Stimulated activated CD4-positive, alpha-beta T cell treated with anti-CD3 and anti-CD28 coated beads, TNF-alpha, amount 100 ng/mL, for 1 hour (primary cell): ENCODE measurements around the gene FAM78B.

Experiments used
- DNase-seq, 3 donors: peaks; one replicate each; pipeline ENCODE4 v3.0.0-alpha.2; 2020; ENCODE audit warnings: low read depth in 3 of 3, low spot score in 1 of 3

The FAM78B gene

GRCh38 chr1:166164995-166165660 lies 1.7 kb downstream of the FAM78B start:
- no peak for DNase-seq

DNA sequence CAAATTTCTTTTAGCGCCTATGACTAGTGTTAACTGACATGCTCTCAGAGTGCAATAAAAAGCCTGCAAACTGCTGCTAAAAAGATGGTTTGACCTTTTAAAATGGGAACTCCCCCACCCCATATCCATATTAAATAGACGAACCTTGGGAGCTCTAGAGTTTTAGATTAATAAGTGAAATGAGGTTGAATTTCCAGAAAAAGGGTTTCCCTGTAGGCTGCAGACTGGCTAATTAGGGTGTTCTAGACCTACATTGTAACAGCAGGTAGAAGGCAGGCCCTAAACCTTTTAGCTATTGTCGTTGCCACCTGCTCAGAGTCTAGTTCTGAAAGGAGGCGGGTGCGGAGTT lies 2.2 kb downstream of the FAM78B start:
- no peak for DNase-seq

GRCh38 chr1:166159656-166160055 lies 7.1 kb downstream of the FAM78B start:
- no peak for DNase-seq

- no peak for DNase-seq
Measured at GRCh38 chr1:166156674-166157073, 10.1 kb downstream of the FAM78B start.

DNA sequence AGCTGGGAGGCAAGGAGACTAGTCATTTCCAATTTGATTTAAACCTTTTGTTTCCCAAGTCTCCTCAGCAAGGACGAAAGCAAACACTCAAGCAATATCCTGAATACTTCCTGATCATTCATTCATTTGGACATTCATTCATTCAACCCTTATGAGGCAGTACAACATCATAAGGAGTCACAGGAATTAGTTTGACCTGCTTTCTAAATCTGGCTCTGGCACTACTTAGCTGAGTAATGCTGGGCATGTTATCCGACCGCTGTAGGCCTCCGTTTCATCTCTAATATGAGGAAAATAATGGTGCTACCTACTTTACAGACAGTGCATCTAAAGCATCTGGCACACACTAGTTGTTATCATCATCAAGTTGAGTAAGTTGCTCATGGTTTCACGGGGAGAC lies 11.7 kb downstream of the FAM78B start:
- DNase-seq, result no peak

GRCh38 chr1:166153525-166154314 lies 13.1 kb downstream of the FAM78B start:
- no peak for DNase-seq

GRCh38 chr1:166152978-166153377 lies 13.8 kb downstream of the FAM78B start:
- no peak for DNase-seq

DNA sequence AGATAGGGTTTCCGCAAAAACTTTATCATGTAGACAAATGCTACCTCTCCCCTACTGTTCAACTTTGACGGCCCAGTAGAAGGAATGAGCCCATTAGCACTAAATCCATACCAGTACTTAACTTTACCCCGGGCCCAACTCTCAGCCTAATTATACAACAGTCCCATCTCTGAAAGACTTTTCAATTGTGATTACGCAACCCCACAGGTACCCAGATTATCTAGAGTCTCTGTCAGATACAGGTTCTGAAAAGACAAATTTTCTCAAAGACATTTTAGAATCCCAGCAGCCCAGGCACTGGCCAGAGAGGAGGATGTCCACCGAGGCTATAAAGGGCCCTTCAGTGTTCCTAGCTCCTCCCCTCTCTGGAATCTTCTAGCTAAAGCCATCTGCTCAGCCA lies 15.0 kb downstream of the FAM78B start:
- no peak for DNase-seq

DNA sequence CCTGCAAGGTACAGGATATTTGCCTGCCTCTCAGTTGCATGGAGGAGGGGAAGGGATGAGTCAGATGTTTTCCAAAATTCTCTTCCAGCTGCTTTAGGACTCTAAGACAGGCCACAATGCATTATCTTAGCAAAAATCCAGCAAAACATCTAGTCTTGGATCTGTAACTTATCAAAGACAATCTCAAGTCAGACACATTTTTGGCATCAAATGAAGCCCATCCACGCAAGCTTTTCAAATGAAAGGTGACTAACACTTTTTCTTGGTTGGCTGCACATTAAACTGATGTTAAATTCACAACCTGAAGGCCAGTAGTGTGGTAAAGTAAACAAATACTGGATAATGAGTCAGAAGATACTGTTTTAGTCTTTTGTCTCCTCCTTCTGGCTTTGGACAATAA lies 21.3 kb downstream of the FAM78B start:
- no peak for DNase-seq

DNA sequence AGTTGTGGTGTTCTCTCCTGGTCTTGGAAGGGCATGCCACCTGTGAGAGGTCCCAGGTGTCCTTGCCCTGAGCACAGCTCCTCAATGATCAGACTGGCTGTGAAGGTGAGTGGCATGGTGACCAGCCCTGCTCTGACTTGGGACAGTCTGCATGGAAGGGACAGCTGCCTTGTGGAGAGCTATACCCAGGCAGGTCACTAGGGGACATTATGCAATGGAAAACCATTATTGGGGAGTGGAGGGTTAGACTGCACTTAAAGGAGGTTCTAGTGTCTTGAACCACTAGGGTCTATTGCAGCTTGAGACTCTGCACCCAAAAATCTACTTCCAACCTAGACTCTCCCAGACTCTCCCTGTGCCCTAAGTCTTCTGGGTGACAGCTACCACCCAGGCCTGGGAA lies 24.8 kb downstream of the FAM78B start:
- DNase-seq, result no peak

- no peak for DNase-seq
Measured at GRCh38 chr1:166140251-166140650, 26.6 kb downstream of the FAM78B start.

GRCh38 chr1:166139735-166140134 lies 27.1 kb downstream of the FAM78B start:
- no peak for DNase-seq

GRCh38 chr1:166136699-166137401 lies 30.0 kb downstream of the FAM78B start:
- no peak for DNase-seq

GRCh38 chr1:166136222-166136621 lies 30.6 kb downstream of the FAM78B start:
- DNase-seq, result no peak

- DNase-seq, result no peak
Measured at GRCh38 chr1:166133857-166134256, 32.9 kb downstream of the FAM78B start.

- DNase-seq, result no peak
Measured at GRCh38 chr1:166133276-166133841, 33.4 kb downstream of the FAM78B start.

DNA sequence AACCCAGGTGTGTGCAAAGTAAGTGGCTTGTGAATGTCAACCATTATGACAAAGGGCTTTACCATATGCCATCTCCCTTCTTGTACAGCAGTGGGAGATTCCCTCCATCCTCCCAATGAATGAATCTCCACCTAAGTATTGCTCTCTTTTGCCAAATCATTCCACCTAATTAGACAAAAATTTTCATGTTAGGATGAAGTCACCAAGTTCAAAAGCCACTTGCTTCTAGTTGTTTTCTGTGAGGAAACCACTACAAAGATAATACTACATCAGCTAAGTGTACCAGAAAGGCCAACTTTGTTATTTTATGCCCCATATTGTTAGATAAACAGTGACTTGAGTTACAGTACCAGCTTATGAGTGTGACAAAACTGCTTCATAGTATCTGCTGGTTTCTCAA lies 34.3 kb downstream of the FAM78B start:
- no peak for DNase-seq

DNA sequence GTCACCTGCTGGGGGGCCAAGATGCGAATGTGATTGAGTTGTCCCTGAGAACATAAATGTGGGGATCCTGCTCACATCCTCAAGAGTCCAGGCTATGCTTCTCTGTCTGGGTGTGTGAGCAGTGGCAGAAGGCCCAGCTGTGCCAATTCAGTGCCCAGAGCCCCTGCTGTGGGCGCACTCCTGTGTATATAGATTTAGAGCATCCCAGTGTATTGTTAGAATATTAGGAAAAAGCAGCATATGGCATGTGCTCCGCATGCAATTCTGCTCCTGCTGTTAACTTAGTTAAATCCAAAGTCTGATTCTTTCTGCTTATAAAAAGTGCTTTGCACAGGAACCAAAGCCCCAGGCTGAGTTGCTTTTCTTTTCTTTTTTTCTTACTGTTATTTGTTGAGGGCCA lies 37.8 kb downstream of the FAM78B start:
- no peak for DNase-seq

DNA sequence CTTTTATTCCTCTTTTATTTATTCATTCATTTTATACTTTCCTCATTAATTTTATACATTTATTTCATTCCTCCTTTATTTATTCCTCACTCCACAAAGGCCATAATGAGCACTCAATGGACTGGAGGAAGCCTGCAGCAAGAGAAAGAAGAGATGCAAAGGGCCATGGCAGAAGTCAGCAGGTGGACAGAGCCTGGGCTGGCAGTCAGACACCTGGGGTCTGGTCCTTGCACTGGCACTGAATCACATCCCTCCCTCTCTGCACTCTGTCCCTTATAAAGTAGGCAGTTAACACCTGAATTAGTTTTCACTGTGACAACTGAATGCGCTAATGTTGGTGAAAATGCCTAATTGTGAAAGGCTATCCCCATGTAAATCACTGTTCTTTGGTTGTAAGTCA lies 38.6 kb downstream of the FAM78B start:
- DNase-seq, result no peak

GRCh38 chr1:166127003-166127402 lies 39.8 kb downstream of the FAM78B start:
- no peak for DNase-seq

- DNase-seq, result no peak
Measured at GRCh38 chr1:166122873-166123466, 43.8 kb downstream of the FAM78B start.

- DNase-seq, result no peak
Measured at GRCh38 chr1:166121010-166121409, 45.8 kb downstream of the FAM78B start.
